Fibroblast of lung (primary cell): ENCODE measurements around the gene PLD1.

Experiments
- CTCF ChIP-seq, 2 donors: IDR thresholded peaks in 1 of 2; conservative IDR thresholded peaks in 1 of 2; 1 replicate in 1 of 2; 2 replicates in 1 of 2; pipeline ENCODE4 v1.5.1; 2011 to 2012; ENCODE audit warnings: low read length in 2 of 2, control low read depth in 1 of 2, inconsistent platforms in 1 of 2, low read depth in 1 of 2, mild to moderate bottlenecking in 1 of 2
- EZH2 ChIP-seq: IDR thresholded peaks from 2 replicates; pipeline ENCODE4 v1.5.1; 2012; ENCODE audit warnings: low read length, control low read depth, mild to moderate bottlenecking; ENCODE audit errors: missing control alignments

- TF ChIP-seq CTCF (conservative IDR thresholded peaks at IDR 0.05 in 1 of 2, IDR thresholded peaks at IDR 0.05 in 1 of 2; ENCODE audit: low read depth in 1 of 2, low read length in 2 of 2) (no peak), EZH2 (no peak)
Observed at GRCh38 chr3:171747223-171747920, 62.9 kb downstream of the PLD1 start.
